Daoy (cell line): Measurements from ENCODE around the gene IGSF3. TPM values are rescaled to one million over a fixed set of nuclear protein-coding genes. Genes with fewer than 3 reads are reported as not detected.
"Not testable (repeated sequence)": the region's sequence is repeated elsewhere in the genome, so short reads cannot be mapped to it uniquely, and the experiment has no call there.

Source experiments
- DNase-seq: peaks from one replicate; pipeline ENCODE4 v3.0.0-alpha.2; 2015; ENCODE audit warnings: low read depth
- total RNA-seq: library from RNA; depleted of rRNA; stranded (reverse); fragments of >200 nt; shearing (Covaris generic); gene quantifications from 2 replicates; pipeline ENCODE4 v1.2.3, GENCODE V29; 2014

Gene IGSF3
- total RNA-seq, 1 experiment from 2014 or later, result 22.4 TPM

DNA sequence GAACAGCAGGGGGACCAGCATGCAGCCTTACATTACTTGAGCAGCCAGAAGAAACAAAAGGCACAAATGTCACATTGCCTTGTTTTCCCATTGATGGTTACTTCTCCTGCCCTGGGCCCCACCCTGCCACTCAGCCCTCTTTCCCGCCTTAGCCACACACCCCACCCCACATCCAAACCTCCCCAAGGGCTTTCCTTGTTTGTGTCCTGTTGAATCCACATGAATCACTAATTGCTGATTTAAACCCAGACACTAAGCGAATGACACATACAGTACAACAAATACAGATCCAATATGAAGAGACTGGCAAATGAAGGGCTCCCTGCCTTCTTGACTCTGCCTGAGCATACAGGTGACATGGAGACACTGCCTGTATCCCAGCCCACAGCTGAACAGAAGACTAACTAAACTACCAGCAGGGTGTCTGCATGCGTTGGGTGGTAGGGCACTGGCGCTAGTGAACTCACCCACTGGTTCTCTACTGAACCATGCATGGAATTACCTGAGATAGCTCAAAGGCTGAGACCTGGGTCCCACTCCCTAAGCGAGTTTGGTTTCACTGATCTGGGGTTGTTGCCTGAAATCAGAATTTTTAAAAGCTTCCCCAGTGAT lies 3.1 kb downstream of the IGSF3 start:
- no peak for DNase-seq

DNA sequence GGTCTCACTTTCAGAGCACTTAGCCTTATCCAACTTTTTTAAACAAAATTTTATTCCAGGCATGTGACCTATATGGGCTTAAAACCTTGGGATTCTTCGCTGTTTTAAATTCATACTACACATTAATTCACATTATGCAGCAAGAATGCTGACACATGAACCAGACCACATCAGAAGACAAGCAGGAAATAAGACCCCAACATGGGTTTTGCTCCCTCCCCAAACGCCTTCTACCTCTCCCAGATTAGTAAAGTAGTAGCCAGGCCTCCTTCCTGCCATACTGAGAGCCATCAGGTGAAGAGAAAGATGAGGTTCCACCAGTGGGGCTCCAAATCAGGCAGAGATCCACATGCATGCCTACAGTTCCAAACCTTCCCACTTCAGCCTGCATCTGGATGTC lies 3.7 kb downstream of the IGSF3 start:
- DNase-seq, result no peak

DNA sequence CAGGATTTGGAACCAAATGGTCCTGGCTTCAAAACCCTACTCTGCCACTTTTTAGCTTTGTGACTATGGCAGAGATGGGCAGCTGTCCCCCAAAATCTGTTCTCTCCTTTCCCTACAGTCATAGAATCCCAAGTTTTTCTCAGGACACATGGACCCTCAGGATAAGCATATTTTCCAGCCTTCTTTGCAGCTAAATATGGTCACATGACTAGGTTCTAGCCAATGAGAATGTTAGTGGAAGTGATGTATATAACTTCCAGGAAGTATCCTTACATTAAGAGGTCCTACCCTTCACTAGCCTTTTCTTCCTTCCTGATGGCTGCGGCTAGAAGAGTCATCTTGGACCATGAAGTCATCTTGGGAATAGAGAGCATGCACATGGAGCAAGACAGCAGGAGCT lies 5.9 kb downstream of the IGSF3 start:
- no peak for DNase-seq

DNA sequence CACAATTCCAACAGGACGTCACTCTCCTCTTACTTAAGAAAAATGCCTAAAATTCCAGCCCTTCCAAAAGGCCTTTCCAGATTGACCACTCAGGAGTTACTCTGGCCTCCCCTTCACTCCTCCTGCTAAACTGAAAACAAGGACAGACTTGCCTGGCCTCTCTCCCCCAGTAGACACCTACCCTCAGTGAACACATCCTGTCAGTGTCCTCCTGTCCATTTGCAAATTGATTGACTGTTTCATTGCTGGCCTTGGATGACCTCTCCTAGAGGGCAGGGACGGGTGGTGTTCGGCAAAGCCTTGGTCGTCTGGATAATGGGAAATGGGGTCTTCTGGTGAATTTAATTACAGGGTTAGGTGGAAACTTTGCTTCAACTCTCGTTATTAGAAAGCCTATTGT lies 8.9 kb downstream of the IGSF3 start:
- not testable (repeated sequence) for DNase-seq

DNA sequence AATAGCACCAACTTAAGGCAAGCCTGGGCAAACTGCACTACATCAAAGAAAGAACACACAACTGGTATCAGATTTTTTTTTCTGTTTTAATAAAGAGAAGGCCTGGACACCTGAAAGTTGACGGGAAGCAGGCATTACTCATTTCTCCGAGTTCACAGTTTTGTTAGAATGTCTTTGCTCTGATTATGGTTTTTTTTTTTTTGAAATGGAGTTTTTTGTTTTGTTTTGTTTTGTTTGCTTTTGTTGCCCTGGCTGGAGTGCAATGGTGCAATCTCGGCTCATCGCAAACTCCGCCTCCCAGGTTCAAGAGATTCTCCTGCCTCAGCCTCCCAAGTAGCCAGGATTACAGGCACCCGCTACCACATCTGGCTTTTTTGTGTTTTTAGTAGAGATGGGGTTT lies 9.7 kb downstream of the IGSF3 start:
- DNase-seq, result not testable (repeated sequence)

DNA sequence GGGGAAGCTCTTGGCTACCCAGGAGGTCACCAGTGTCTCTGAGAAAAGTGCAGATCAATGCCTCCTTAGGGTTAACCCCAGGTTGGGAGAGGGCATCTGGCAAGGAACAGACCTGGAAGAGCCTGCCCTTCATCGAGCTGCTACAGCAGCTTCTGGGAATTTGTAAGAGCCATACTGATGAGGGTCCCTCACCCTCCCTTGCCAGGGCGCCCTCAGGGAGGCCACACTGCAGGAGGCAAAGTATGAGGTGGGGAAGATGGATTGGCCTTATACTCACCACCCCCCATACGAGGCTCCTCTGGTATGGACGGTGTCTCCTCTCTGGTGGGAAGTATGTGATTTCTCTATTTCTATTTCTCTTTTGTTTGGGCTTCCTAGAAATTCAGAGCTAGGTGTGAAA lies 13.2 kb downstream of the IGSF3 start:
- DNase-seq, result no peak

DNA sequence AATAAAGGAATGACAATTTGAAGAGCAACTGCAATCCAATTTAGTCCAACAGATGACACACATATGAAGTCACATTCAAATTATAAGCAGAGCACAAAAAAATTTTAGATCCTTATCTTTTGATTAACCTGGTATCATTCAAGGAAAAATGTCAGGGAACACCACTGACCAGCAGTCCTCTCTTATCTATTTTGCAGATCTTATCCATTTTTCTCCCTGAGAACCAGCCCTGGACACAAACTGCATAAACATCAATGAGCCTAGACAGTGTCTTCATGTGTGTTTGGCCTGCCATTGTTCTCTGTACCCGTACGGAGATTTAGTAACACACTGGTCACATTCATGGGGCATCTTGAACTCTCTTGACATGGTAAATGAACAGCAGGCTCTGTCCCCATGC lies 14.9 kb downstream of the IGSF3 start:
- DNase-seq, result not testable (repeated sequence)

DNA sequence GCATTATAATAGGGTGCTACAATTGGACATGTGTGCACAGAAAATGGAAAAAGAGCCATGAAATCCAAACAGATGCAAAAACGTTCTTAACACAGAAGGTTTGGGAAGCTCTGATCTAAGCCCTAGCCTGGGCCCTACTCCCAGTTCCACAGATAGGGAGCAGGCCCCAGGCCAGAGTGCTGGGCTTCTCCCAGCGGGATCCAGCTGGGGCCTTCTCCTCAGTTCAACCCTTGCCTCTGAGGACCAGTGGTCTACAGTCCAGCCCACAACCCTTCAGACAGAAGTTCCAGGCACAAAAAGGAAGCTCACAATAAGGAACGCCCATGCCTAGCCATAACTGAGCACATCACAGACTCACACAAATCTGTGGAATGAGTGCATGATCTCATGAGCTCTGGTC lies 16.8 kb downstream of the IGSF3 start:
- DNase-seq, result not testable (repeated sequence)

DNA sequence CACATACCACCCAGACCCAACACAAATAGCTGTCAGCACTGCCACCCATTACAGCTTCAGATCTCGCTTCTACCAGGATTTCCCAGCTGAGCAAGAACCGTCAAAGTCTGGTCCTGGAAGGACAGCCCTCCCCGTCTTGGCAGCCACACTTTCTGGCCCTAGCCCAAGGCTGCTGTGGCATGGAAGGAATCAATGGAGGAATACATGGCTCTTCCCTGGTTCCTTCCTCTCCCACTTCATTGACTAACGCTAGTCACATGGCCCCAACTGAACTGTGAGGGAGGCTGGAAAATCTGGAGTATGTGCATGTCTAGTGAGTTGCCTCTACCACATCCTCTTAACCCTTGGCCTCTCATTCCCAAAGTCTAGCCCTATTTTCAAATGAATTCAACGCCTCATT lies 18.5 kb downstream of the IGSF3 start:
- not testable (repeated sequence) for DNase-seq

DNA sequence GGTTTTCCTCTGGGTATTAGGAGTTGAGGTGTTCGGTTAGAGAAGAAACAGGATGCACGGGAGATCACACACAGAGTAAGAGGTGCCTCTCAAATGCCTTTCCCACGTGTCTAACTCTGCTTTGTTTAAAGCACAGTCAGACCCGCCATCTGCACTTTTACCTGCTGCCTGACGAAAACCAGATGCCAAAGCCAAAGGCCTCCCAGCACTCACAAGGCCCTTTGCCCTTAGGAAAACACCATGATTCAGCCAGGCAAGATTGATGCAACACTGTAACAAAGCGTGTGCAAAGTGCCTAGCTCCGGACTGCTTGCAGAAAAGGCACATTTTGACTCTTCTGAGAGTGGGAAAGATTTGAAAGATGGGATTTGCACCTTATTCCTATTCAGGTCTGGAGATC lies 19.2 kb downstream of the IGSF3 start:
- peak; percentile 58 for DNase-seq

DNA sequence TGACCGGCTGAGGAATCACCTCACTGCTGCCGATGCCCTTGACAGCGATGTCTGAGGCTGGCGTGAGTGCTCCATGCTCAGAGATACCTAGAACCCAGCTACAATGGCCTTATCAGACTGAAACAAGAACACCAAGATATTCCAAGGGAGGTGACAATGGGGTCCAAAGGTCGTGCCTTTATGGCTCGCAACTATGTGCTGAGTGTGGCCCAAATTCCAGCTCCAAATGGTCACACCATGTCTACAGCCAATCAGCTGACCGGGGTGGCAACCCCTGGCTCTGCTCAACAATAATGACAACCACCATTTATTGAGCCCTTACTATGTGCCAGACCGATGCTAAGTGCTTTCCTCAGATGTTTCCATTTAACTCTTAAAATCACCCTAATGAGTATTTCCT lies 20.3 kb downstream of the IGSF3 start:
- not testable (repeated sequence) for DNase-seq

DNA sequence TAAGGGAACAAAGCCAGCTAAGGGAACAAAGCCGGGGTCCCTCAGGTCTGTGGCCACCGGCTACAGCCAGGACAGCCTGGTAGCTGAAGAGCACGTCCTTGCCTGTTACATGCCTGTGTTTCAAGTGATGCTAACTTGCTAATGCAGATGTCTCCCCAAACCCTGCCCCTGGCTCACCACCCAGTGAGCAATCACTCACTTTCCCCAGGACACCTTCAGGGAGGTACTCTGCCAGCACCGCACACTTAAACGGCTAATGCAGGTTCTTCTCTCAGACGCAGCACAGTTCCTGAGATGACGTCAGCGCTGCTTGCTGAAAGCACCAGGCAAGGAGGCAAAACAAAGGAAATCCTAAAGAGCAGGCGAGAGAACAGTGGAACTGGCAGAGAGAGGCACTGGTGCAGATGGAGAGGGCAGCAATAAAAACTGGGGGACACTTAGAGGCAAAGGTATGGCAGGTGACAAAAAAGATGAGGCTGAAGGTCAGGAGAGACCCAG lies 20.8 kb downstream of the IGSF3 start:
- DNase-seq, result not testable (repeated sequence)

DNA sequence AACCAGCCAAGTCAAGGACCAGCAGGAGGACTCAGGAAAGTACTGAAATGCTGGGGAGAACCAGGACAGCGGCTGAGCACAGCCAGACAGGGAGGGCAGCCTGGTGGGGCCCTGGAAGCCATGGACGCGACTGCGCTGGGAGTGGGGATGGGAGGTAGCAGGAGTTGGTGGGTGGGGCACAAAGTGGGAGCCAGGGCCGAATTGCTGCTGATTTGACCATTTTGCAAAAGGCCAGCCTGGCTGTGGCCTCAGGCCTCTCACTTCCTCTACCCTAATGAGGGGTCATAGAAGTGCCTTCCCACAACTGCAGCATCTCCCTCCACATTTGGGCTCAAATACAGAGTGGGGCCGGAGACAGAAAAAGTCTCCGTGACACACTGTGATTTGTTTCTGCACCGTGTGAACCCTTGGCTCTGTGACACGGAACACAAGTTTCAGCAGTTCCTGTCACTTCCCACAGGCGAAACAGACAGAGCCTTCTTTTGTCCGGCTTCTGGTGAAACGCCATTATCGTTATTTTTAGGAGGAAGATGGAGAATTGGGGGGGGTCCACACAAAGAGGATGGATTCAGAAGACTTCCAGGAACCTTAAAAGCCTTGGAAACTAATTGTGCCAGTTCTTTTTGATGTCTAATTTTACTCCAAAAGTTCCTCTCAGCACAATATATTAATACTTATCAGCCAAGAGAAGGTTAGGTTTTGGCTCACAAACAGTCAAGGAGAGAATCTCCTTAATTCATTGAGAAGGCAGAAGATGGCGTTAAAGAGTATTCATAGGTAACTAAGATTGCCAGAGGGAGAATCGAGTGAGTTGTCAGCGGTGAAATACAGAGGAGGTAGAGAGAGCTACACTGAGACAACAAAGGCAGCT lies 21.5 kb downstream of the IGSF3 start:
- not testable (repeated sequence) for DNase-seq

DNA sequence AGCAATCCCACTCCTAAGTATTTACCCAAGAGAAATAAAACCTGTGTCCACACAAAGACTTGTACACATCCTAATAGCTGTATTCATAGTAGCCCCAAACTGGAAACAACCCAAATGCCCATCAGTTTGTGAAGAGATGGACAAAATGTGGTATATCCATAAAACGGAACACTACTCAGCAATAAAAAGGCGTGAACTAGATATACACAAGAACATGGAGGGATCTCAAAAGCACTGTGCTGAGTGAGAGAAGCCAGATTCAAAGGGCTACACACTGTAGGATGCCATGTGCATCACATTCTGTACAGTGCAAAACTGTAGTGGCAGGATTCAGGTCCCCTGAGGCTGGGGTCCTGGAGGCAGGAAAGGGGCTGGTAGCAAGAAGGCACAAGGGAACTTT lies 22.5 kb downstream of the IGSF3 start:
- not testable (repeated sequence) for DNase-seq

DNA sequence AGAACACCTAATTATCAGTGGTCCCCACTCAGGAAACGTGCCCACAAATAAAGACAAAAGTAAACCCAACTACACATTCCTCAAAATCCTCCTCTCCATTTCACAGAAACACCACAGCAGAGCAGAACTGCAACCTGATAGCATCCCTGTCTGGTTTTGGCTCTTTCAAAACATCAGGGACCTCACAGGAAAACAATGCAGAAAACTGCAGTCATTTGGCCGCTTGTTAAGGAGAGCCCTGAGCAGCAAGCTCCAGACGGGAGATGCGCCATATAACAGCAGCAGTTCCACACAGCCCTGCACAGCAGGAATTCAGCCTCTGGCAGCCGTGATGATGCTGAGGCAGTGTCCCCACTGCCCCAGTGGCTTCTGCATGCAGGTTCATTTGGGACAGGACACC lies 23.4 kb downstream of the IGSF3 start:
- not testable (repeated sequence) for DNase-seq

DNA sequence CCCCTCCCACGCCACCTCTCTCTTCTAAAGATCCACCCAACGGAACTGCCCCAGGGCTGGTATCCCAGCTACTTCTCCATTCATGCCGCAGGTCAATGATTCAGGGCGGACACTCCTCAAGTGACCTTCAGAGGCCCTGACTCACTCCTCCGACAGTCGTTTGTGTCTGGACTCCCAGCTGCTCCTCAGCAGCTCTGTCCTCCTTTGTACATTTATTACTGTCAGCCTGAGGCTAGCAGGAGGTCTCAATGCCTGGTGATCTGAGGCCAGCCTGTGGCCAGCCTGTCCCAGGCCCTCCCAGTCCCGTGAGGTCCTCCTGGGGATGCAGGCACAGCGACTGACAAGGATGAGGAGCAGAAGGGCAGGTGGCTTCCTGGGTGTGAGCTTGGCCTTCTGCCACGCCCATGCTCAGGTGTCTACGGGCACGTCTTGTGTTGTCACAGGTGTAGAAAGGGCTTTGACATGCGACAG lies 24.2 kb downstream of the IGSF3 start:
- DNase-seq, result not testable (repeated sequence)

DNA sequence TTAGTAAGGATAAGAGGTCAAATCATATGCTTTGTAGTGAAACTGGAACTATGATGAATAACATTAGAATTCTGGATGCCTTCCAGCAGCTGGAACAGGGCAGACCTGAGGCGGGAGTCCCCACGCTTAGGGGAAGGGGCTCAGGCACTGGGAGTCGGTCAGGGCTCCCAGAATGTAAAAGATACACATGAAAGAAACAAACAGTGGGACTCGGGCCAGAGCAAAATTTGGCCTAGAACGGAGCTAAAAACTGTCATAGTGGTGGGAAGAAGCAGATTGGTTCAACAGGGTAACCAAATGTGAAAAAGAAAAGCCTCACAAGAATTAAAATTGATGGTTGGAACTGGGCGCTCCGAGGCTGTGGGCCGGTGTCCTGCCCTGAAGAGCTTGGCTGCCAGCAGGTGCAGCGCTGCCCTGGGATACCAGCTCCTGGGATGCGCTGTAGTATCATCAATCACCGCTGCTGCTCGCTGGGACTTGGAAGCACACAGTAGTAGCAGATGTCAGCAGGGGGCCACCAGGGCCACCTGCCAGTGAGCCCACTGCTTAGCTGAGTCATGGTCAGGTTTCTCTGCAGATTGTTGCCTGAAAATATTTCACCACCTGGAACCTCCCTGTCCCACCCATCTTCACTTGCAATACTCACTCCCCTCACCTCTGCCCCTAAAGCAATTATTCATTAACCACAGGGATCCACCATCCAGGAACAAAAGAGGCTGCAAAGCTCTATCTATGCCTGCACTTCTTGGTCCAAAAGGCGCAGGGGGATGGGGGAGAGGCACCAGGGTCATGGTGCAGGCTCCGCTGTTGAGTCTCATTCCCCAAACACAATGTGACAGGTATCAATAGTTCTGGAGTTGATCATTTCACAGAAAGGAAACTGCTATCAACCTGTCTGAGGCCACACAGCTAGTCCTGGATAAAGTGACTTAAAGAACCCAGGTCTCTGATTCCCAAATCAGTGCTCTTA lies 24.9 kb downstream of the IGSF3 start:
- DNase-seq, result not testable (repeated sequence)

DNA sequence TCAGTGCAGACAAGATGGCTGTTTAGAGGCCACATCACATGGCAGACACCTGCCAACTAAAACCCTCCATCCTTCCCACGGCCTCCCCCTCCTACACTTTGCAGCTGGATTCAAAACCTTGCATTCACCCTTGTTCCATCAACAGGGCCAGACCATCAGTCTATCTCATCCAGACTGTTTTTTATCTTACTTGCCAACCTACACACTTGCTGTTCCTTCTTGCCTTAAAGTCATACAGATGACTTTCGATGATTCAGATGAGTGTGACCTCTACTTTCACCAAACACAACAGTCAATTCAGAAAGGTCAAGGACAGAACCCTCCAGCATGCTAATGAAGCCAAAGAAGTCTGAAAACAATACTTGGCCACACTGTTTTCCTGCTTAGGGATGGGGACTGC lies 29.9 kb downstream of the IGSF3 start:
- DNase-seq, result not testable (repeated sequence)

DNA sequence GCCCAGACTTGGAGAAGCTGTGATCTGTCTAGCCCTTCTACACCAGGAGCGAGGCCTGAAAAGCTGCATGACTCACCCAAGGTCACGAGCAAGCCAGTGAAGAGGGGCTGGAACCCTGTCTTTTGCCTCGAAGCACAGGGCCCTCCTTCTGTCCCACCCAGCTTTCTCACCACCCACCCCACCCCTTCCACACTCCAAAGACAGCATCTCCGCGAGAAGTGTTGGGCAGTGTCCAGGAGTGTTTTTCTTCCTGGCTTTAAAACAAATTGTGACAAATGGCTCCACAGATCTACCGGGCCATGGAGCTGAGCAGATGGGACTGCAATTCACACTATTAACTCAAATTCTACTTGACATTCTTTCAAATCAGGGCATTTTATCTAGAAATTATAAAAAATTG lies 30.9 kb downstream of the IGSF3 start:
- not testable (repeated sequence) for DNase-seq

DNA sequence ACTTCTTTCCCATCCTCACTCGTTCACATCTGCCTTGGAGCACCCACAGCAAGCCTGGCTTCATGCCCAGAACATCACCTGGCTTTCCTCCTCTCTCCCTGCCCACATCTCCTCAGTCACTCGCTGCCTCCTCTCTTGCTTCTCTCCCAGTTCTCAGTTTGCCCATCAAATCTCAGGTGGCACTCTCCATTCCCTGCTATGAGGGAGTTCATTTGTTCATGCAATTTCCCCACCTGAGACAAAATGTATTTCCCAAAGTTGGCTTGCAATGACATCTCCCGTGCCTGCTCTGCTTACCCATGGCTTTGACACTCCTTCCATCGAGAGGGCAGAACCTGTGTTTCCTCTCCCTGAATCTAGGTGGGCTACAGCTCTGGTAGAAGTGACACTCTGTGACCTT lies 33.1 kb downstream of the IGSF3 start:
- DNase-seq, result not testable (repeated sequence)
